Gastroesophageal sphincter (tissue), 3 donors: Measurements from ENCODE around the gene CLDN5.

ENCODE experiments used
- CTCF ChIP-seq, 4 experiments: fragments of 200-600 bp in 2 of 4; fragments of 450-650 bp in 2 of 4; sonication (generic) in 1 of 4; IDR thresholded peaks; one replicate each; pipeline ENCODE4 v1.5.1; 2017 to 2019; ENCODE audit warnings: antibody characterized with exemption in 4 of 4, mild to moderate bottlenecking in 2 of 4, moderate library complexity in 2 of 4
- POLR2A ChIP-seq, 2 donors: fragments of 450-650 bp; IDR thresholded peaks; one replicate each; pipeline ENCODE4 v1.6.1; 2017; ENCODE audit warnings: antibody characterized with exemption in 2 of 2, mild to moderate bottlenecking in 2 of 2, moderate library complexity in 1 of 2
- POLR2AphosphoS5 ChIP-seq: sonication (generic); formaldehyde crosslinking; IDR thresholded peaks from one replicate; pipeline ENCODE4 v1.6.1; 2017; ENCODE audit warnings: antibody characterized with exemption

- no peak for TF ChIP-seq CTCF (IDR thresholded peaks at IDR 0.05)
- TF ChIP-seq POLR2A (IDR thresholded peaks at IDR 0.05): no peak
- TF ChIP-seq POLR2AphosphoS5: no peak
Measured at GRCh38 chr22:19522190-19522880, 1.9 kb downstream of the CLDN5 start.
